Activated T-cell treated with anti-CD3 and anti-CD28 coated beads for 48 hours (primary cell): ENCODE measurements around the gene FFAR2.
"Not testable (repeated sequence)": the region's sequence is repeated elsewhere in the genome, so short reads cannot be mapped to it uniquely, and the experiment has no call there.

Experiments used
- DNase-seq: peaks from one replicate; pipeline ENCODE4 v3.0.0-alpha.2; 2020; ENCODE audit warnings: low read depth

Gene FFAR2

GRCh38 chr19:35447606-35448469 is at the start of gene FFAR2:
FFAR2 (plus strand) TSS chr19:35448257; CDS start chr19:35449715, 1,458 bp downstream.
- DNase-seq: no peak

GRCh38 chr19:35398570-35398969 is 49.5 kb upstream of the FFAR2 start:
- DNase-seq: no peak

- no peak for DNase-seq
Measured at GRCh38 chr19:35399231-35399630, 48.8 kb upstream of the FFAR2 start.

- DNase-seq: no peak
Measured at GRCh38 chr19:35399948-35400772, 47.9 kb upstream of the FFAR2 start.

- no peak for DNase-seq
Measured at GRCh38 chr19:35400773-35401100, 47.3 kb upstream of the FFAR2 start.

- DNase-seq: not testable (repeated sequence)
Measured at GRCh38 chr19:35401416-35401815, 46.6 kb upstream of the FFAR2 start.

GRCh38 chr19:35403116-35403760 is 44.8 kb upstream of the FFAR2 start:
- no peak for DNase-seq

GRCh38 chr19:35404879-35405622 is 43.0 kb upstream of the FFAR2 start:
- DNase-seq: peak; percentile 78

- no peak for DNase-seq
Measured at GRCh38 chr19:35407619-35408018, 40.4 kb upstream of the FFAR2 start.

- no peak for DNase-seq
Measured at GRCh38 chr19:35408284-35409171, 39.5 kb upstream of the FFAR2 start.

- no peak for DNase-seq
Measured at GRCh38 chr19:35409191-35409590, 38.9 kb upstream of the FFAR2 start.

GRCh38 chr19:35410487-35410886 is 37.6 kb upstream of the FFAR2 start:
- no peak for DNase-seq

GRCh38 chr19:35414442-35414841 is 33.6 kb upstream of the FFAR2 start:
- no peak for DNase-seq

- no peak for DNase-seq
Measured at GRCh38 chr19:35416331-35416730, 31.7 kb upstream of the FFAR2 start.

GRCh38 chr19:35417278-35417677 is 30.8 kb upstream of the FFAR2 start:
- DNase-seq: no peak

- DNase-seq: no peak
Measured at GRCh38 chr19:35417713-35418534, 30.1 kb upstream of the FFAR2 start.

- DNase-seq: no peak
Measured at GRCh38 chr19:35419046-35419445, 29.0 kb upstream of the FFAR2 start.

- DNase-seq: no peak
Measured at GRCh38 chr19:35419805-35420204, 28.3 kb upstream of the FFAR2 start.

GRCh38 chr19:35421362-35421761 is 26.7 kb upstream of the FFAR2 start:
- DNase-seq: no peak

- DNase-seq: not testable (repeated sequence)
Measured at GRCh38 chr19:35423406-35423805, 24.7 kb upstream of the FFAR2 start.
